GM12891 (cell line): ENCODE results near the gene DET1.

Experiments used
- PAX5 ChIP-seq: IDR thresholded peaks from 2 replicates; pipeline ENCODE4 v1.6.1; 2011; ENCODE audit warnings: low read length, moderate library complexity, mild to moderate bottlenecking; ENCODE audit not compliant: insufficient read depth, severe bottlenecking
- POLR2A ChIP-seq: IDR thresholded peaks from 2 replicates; pipeline ENCODE4 v1.6.1; 2011; ENCODE audit warnings: low read depth, low read length, control low read depth
- POLR2AphosphoS5 ChIP-seq: IDR thresholded peaks from 2 replicates; pipeline ENCODE4 v1.6.1; 2011; ENCODE audit warnings: low read depth, low read length, control low read depth
- POU2F2 ChIP-seq: IDR thresholded peaks from 2 replicates; pipeline ENCODE4 v1.6.1; 2011; ENCODE audit warnings: low read depth, mild to moderate bottlenecking, control low read depth, low read length, moderate library complexity
- SPI1 ChIP-seq: IDR thresholded peaks from 2 replicates; pipeline ENCODE4 v1.6.1; 2011; ENCODE audit warnings: low read depth, low read length, control low read depth
- TAF1 ChIP-seq: IDR thresholded peaks from 2 replicates; pipeline ENCODE4 v1.6.1; 2011; ENCODE audit warnings: low read depth, low read length, control low read depth

- TF ChIP-seq POLR2A (no peak), TAF1 (no peak), POLR2AphosphoS5 (no peak), POU2F2 (no peak), SPI1 (no peak), PAX5 (no peak)
These were observed 8.7 kb downstream of the DET1 start for GRCh38 chr15:88537591-88538317.
